K562 (cell line): Measurements from ENCODE around the gene LRCH1.

Source experiments
- BACH1 ChIP-seq: fragments of 200-800 bp; sonication (Bioruptor generic); IDR thresholded peaks from 2 replicates; pipeline ENCODE4 v1.6.1; 2016; ENCODE audit warnings: missing genetic modification characterization, missing compliant biosample characterization
- DMBX1 ChIP-seq: fragments of 250-450 bp; sonication (Bioruptor Pico); IDR thresholded peaks from 2 replicates; pipeline ENCODE4 v1.8.0; 2022; ENCODE audit warnings: inconsistent platforms, mild to moderate bottlenecking, moderate library complexity, borderline replicate concordance
- EZH2 ChIP-seq: IDR thresholded peaks from 2 replicates; pipeline ENCODE4 v1.6.1; 2012; ENCODE audit warnings: low read depth, mild to moderate bottlenecking, inconsistent platforms, low read length, borderline replicate concordance
- POLR2A ChIP-seq: fragments of 450-650 bp; conservative IDR thresholded peaks from 2 replicates; pipeline ENCODE4 v1.6.1; 2016
- SMARCC2 ChIP-seq: fragments of 450-650 bp; IDR thresholded peaks from 2 replicates; pipeline ENCODE4 v1.6.1; 2017; ENCODE audit warnings: antibody characterized with exemption, moderate library complexity, mild to moderate bottlenecking, low read depth
- SREBF1 ChIP-seq: fragments of 150-350 bp; IDR thresholded peaks from 2 replicates; pipeline ENCODE4 v1.6.1; 2014; ENCODE audit warnings: antibody characterized with exemption, low read depth, low read length, borderline replicate concordance
- STAG1 ChIP-seq: sonication (generic); formaldehyde crosslinking; IDR thresholded peaks from 2 replicates; pipeline ENCODE4 v1.5.0; 2020; ENCODE audit warnings: missing genetic modification reagents, borderline replicate concordance
- TARDBP ChIP-seq: fragments of 450-650 bp; IDR thresholded peaks from 2 replicates; pipeline ENCODE4 v1.6.1; 2016
- YY1 ChIP-seq, 3 experiments: IDR thresholded peaks; 2 replicates each; pipeline ENCODE4 v1.6.1; 2011; ENCODE audit warnings: low read length in 2 of 3, mild to moderate bottlenecking in 2 of 3, moderate library complexity in 2 of 3, borderline replicate concordance in 1 of 3, control low read depth in 1 of 3, low read depth in 1 of 3; ENCODE audit not compliant: insufficient read depth in 3 of 3, insufficient replicate concordance in 2 of 3, control insufficient read depth in 1 of 3, insufficient read length in 1 of 3; ENCODE audit errors: extremely low read depth in 1 of 3
- ZNF232 ChIP-seq: sonication (generic); formaldehyde crosslinking; IDR thresholded peaks from 2 replicates; pipeline ENCODE4 v1.8.0; 2022; ENCODE audit warnings: mild to moderate bottlenecking, missing genetic modification reagents
- TF ChIP-seq, protein P1 (sequence below): sonication (generic); formaldehyde crosslinking; IDR thresholded peaks from 2 replicates; pipeline ENCODE4 v1.8.1; 2023; ENCODE audit warnings: mild to moderate bottlenecking, missing genetic modification reagents
- TF ChIP-seq, protein P2 (sequence below): fragments of 450-650 bp; conservative IDR thresholded peaks from 2 replicates; pipeline ENCODE4 v1.6.1; 2016; ENCODE audit warnings: missing genetic modification characterization, low read depth, mild to moderate bottlenecking, missing compliant biosample characterization, moderate library complexity
- TF ChIP-seq, protein P3 (sequence below), 3 experiments: IDR thresholded peaks in 2 of 3; conservative IDR thresholded peaks in 1 of 3; 2 replicates each; pipeline ENCODE4 v1.5.1; 2011 to 2012; ENCODE audit warnings: low read length in 3 of 3, mild to moderate bottlenecking in 3 of 3, control low read depth in 2 of 3, improper control_type of control experiment in 1 of 3, inconsistent platforms in 1 of 3, low read depth in 1 of 3, mixed read lengths in 1 of 3, moderate library complexity in 1 of 3; ENCODE audit not compliant: insufficient read depth in 2 of 3

DNA sequence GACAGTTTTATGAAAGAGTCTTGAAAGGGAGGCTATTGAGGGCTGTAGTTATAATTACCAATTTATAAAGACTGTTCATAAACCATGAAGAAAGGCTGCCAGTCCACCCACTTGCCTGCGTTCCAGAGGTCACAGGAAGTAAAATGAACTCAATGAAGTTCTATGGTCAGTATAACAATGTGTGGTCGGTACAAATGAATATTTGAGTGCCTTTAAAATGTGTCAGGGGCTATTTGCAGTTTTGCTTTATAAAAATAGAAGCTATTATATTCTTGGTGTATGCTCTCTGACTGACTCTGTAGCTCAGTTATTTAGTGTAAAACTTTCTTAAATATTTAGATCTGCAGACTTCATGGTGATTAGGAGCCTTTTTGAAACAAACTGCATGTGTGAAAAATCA is 197.0 kb downstream of the LRCH1 start:
- no peak for TF ChIP-seq SREBF1
- TF ChIP-seq BACH1 (tag) = no peak
- no peak for TF ChIP-seq EZH2
- TF ChIP-seq, protein P1, sequence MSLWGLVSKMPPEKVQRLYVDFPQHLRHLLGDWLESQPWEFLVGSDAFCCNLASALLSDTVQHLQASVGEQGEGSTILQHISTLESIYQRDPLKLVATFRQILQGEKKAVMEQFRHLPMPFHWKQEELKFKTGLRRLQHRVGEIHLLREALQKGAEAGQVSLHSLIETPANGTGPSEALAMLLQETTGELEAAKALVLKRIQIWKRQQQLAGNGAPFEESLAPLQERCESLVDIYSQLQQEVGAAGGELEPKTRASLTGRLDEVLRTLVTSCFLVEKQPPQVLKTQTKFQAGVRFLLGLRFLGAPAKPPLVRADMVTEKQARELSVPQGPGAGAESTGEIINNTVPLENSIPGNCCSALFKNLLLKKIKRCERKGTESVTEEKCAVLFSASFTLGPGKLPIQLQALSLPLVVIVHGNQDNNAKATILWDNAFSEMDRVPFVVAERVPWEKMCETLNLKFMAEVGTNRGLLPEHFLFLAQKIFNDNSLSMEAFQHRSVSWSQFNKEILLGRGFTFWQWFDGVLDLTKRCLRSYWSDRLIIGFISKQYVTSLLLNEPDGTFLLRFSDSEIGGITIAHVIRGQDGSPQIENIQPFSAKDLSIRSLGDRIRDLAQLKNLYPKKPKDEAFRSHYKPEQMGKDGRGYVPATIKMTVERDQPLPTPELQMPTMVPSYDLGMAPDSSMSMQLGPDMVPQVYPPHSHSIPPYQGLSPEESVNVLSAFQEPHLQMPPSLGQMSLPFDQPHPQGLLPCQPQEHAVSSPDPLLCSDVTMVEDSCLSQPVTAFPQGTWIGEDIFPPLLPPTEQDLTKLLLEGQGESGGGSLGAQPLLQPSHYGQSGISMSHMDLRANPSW (CRISPR knock-in tag) = no peak
- no peak for TF ChIP-seq YY1 (IDR thresholded peaks at IDR 0.05; ENCODE audit: borderline replicate concordance in 1 of 3, control insufficient read depth in 1 of 3, extremely low read depth in 1 of 3, insufficient read depth in 3 of 3, insufficient read length in 1 of 3, insufficient replicate concordance in 2 of 3, low read depth in 1 of 3, low read length in 2 of 3)
- no peak for TF ChIP-seq DMBX1 (CRISPR knock-in tag)
- no peak for TF ChIP-seq POLR2A
- no peak for TF ChIP-seq TARDBP
- no peak for TF ChIP-seq SMARCC2
- TF ChIP-seq, protein P2, sequence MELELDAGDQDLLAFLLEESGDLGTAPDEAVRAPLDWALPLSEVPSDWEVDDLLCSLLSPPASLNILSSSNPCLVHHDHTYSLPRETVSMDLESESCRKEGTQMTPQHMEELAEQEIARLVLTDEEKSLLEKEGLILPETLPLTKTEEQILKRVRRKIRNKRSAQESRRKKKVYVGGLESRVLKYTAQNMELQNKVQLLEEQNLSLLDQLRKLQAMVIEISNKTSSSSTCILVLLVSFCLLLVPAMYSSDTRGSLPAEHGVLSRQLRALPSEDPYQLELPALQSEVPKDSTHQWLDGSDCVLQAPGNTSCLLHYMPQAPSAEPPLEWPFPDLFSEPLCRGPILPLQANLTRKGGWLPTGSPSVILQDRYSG (tag) = no peak
- TF ChIP-seq STAG1 (CRISPR knock-in tag) = no peak
- TF ChIP-seq, protein P3, sequence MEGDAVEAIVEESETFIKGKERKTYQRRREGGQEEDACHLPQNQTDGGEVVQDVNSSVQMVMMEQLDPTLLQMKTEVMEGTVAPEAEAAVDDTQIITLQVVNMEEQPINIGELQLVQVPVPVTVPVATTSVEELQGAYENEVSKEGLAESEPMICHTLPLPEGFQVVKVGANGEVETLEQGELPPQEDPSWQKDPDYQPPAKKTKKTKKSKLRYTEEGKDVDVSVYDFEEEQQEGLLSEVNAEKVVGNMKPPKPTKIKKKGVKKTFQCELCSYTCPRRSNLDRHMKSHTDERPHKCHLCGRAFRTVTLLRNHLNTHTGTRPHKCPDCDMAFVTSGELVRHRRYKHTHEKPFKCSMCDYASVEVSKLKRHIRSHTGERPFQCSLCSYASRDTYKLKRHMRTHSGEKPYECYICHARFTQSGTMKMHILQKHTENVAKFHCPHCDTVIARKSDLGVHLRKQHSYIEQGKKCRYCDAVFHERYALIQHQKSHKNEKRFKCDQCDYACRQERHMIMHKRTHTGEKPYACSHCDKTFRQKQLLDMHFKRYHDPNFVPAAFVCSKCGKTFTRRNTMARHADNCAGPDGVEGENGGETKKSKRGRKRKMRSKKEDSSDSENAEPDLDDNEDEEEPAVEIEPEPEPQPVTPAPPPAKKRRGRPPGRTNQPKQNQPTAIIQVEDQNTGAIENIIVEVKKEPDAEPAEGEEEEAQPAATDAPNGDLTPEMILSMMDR (IDR thresholded peaks at IDR 0.05 in 2 of 3, conservative IDR thresholded peaks at IDR 0.05 in 1 of 3; ENCODE audit: insufficient read depth in 2 of 3, low read depth in 1 of 3, low read length in 3 of 3) = no peak
- no peak for TF ChIP-seq ZNF232 (CRISPR knock-in tag)
